Heart left ventricle (tissue), 13 donors: ENCODE measurements around the gene SLC29A3.

Experiments used
- POLR2A ChIP-seq, 2 donors: fragments of 450-650 bp; IDR thresholded peaks; one replicate each; pipeline ENCODE4 v1.6.1; 2017; ENCODE audit warnings: antibody characterized with exemption in 2 of 2, mild to moderate bottlenecking in 2 of 2, moderate library complexity in 2 of 2
- TF ChIP-seq, protein P1 (sequence below), 12 donors: fragments of 200-600 bp; sonication (generic) in 4 of 12; IDR thresholded peaks; one replicate each; pipeline versions ENCODE4 v1.5.0 to v1.8.0; 2018 to 2022; ENCODE audit warnings: antibody characterized with exemption in 12 of 12, mild to moderate bottlenecking in 5 of 12
- donor health status: ischemic (EF 13 %, LVEDD 7.1; RV severe dilation, severe dysfunction).
- donor health status: DM: no; HTN: yes; CAD: no.
- donor health status: DM: no; HTN: no; CAD: no.
- donor health status: ischemic (EF 25% LVEDD 6.9; RV normal size, moderate dysfunction).
- donor health status: ischemic (EF 25% LVEDD 5.7; RV mildly dilated, moderate dysfunction).
- donor health status: ischemic (EF 35%, LVEDD 5.7; RV mildly dilated, moderate dysfunction).
- donor health status: nonischemic (EF 11% LVEDD 7.7; RV severe dilation, severe dysfunction).
- donor health status: DM: yes; HTN: yes; CAD: no.
- donor health status: PGD.
- donor health status: ischemic (EF 29% LVEDD 5.4; RV normal size, mild dysfunction).
- donor health status: nonischemic (EF 23%, LVEDD 6.1; RV moderate dilation, normal function).

DNA sequence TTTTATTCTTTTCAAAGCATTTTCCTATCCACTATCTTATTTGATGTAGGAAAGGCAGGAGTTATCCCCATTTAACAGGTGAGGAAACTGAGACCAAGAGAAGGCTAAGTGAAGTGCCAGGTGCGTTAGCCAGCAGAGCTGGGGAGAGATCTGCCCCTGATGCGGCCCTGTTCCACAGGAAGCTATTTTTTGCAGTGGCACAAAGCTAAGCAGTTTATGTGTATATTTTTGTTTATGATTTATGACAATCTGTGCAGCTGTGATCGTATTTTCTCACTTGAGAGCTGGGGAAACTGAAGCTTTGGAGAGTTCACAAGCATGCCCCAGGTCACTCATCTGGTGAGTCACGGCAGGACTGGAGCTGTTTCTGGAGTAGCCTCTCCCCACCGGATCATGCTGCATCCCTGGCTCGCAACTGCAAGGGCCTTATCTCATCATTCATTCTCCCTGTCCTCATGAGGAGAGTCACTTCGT is 38.8 kb downstream of the SLC29A3 start:
- TF ChIP-seq, protein P1, sequence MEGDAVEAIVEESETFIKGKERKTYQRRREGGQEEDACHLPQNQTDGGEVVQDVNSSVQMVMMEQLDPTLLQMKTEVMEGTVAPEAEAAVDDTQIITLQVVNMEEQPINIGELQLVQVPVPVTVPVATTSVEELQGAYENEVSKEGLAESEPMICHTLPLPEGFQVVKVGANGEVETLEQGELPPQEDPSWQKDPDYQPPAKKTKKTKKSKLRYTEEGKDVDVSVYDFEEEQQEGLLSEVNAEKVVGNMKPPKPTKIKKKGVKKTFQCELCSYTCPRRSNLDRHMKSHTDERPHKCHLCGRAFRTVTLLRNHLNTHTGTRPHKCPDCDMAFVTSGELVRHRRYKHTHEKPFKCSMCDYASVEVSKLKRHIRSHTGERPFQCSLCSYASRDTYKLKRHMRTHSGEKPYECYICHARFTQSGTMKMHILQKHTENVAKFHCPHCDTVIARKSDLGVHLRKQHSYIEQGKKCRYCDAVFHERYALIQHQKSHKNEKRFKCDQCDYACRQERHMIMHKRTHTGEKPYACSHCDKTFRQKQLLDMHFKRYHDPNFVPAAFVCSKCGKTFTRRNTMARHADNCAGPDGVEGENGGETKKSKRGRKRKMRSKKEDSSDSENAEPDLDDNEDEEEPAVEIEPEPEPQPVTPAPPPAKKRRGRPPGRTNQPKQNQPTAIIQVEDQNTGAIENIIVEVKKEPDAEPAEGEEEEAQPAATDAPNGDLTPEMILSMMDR (IDR thresholded peaks at IDR 0.05) = no peak
- TF ChIP-seq POLR2A (IDR thresholded peaks at IDR 0.05) = no peak
